CD4-positive, alpha-beta T cell treated with Interferon gamma for 1 hour (primary cell): Measurements from ENCODE around the gene MRPL9.

Source experiments
- DNase-seq: peaks from one replicate; pipeline ENCODE4 v3.0.0-alpha.2; 2020

MRPL9 gene

GRCh38 chr1:151729157-151729965 lies 33.9 kb downstream of the MRPL9 start:
- no peak for DNase-seq

GRCh38 chr1:151728151-151729054 lies 34.9 kb downstream of the MRPL9 start:
- DNase-seq: no peak

- no peak for DNase-seq
Measured at GRCh38 chr1:151723726-151724370, 39.4 kb downstream of the MRPL9 start.

GRCh38 chr1:151721788-151722510 lies 41.3 kb downstream of the MRPL9 start:
- DNase-seq: no peak

DNA sequence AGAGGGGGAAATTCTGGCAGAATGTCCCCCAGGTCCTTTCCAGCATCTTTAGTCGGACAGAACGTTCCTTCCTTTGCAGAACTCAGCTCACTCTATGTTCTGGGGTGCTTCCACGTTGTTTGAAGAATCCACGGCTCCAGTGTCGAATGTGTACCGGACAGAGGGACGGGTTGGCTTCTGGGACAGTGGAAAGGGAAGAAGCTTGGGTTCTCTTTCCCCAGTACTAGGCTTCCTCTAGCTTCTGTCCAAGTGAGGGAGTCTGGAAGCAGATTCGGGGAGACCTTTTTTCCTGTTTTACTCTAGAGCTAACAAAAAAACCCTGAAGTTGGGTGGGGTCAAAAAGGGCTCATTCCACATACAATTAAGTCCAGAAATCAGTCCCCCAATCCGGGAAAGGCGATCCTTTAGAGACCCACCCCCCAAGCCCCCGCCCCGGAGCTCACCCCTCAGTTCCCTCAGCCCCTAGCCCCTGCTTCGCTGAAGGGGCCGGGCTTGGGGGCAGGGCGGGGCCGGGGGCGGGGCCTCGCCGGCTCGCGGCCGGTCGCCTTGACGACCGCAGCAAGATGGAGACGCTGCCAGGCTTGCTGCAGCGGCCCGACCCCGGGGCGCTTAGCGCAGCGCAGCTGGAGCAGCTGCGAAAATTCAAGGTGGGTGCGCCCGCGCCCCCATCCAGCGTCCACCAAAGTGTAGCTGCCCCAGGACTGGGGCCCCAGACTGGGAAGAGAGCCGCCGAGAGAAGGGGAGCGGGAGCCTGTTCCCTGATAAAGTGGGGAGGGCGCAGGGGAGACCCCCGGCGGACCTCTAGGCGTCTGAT lies 42.1 kb downstream of the MRPL9 start, which contains the start of gene RIIAD1:
RIIAD1 (plus strand) TSS at position 549 of the 814 bp plus-strand sequence; CDS start at position 564, 15 bp downstream.
- peak; percentile 49 for DNase-seq

DNA sequence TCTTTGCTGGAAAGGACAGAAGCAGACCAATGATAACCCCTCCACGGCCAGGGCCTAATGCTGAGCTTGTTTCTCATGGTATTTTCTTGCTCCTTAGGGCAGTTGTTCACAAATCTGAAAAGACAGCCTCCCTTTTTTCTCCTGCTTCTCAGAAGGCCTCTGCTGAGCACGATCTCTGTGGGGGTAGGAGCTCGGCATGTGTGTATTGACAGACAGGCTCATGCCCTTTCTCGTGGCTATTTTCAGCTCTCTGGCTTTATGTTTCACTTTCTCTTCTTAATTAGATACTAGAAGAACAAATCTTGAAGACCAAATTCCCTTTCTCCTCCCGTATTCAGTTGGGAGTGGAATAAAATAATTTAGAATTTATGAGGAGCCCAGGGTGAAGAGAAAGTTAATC lies 42.7 kb downstream of the MRPL9 start:
- DNase-seq: no peak

- DNase-seq: no peak
Measured at GRCh38 chr1:151720125-151720524, 43.2 kb downstream of the MRPL9 start.

GRCh38 chr1:151718666-151719065 lies 44.6 kb downstream of the MRPL9 start:
- DNase-seq: no peak

GRCh38 chr1:151718011-151718431 lies 45.3 kb downstream of the MRPL9 start:
- no peak for DNase-seq

GRCh38 chr1:151716771-151717631 lies 46.3 kb downstream of the MRPL9 start, which contains the start of gene CELF3:
TSS of gene CELF3 (minus strand) at chr1:151716803. CDS start at chr1:151716020, 783 bp downstream.
- DNase-seq: no peak

GRCh38 chr1:151716405-151716762 lies 46.9 kb downstream of the MRPL9 start:
- no peak for DNase-seq

GRCh38 chr1:151715726-151716404 lies 47.4 kb downstream of the MRPL9 start:
- DNase-seq: no peak

DNA sequence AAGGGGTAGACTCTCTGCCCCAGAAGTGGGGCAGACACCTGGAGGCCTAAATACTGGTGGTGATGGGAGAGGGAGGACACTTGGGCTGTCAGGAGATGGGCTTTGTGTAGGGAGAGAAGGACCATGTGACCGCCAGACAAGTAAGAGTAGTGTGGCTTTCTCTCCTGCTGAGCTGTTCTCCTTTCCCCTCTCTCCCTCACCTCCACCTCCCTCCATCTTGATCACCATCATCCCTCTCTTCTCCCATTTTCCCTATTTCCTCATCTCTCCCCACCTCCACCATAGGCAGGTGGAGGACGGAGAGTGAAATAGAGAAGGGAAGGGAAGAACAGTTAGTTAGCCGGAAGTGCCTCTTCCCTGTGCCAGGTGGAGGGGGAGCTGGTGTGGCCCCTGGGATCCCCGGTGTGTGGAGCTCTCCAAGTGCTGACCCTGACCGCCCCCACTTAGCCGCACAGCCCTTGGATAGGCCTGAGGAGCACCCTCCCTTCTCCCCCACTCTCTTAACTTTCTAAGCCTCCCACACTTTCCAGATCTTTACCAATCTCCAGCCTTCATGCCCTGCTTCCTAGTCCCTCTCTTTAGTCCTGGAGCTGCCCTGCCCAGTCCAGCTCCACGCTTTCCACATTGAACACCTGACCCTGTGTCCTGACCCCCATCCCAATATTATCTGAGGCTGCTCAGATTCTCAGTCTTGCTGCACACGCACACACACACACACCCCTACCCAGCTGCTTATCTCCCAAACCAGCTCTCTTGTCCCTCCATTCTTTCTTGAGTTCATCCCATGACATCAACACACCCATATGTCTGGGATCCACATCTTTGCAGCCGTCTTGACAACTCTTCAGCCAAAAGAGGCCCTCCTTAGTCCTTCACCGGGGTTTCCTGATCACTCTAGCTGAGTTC lies 48.2 kb downstream of the MRPL9 start:
- no peak for DNase-seq

DNA sequence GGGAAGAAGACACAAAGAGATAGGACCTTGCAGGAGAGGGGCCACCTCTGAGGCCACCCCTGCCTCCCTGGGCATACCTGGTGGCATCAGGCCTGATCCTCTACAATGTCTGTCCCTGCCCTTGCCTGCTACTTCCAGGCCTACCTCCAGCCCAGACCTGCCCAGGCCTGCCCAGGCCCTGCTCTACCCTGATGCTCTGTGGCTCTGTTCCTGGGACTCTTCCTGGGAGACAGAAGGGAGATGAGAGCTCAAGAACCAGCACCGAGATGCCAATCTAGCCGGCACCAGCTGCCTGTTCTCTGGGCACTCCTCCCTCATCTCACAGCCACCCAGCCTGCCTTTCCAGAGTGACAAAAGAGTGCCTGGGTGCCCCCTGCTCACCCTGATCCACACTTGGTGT lies 49.4 kb downstream of the MRPL9 start:
- no peak for DNase-seq

GRCh38 chr1:151713044-151713443 lies 50.3 kb downstream of the MRPL9 start:
- no peak for DNase-seq

DNA sequence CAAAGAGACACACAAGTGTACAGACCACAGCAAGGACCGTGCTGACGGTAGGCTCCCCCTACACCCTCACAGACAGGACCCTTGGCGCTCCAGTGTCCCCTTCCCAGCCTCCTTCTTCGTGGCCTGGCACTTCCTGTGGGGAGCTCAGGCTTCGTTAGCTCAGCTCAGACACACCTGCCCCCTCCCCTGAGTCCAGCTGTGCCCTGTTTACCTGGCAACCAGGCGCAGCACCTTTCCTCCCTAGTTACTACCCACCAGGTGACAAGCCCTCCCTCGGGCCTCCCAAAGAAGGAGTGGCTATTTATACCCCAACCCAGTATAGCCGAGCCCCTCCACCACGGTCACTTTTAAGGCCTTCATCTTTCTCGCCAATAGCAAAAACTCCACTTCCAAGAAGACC lies 51.3 kb downstream of the MRPL9 start:
- DNase-seq: no peak

- DNase-seq: no peak
Measured at GRCh38 chr1:151711044-151711800, 52.1 kb downstream of the MRPL9 start.
